Retina (tissue), 1 donor: ENCODE results near the gene KCTD6.

Experiments used
- DNase-seq: peaks from one replicate; pipeline ENCODE4 v3.0.0-alpha.2; 2016

The KCTD6 gene

DNA sequence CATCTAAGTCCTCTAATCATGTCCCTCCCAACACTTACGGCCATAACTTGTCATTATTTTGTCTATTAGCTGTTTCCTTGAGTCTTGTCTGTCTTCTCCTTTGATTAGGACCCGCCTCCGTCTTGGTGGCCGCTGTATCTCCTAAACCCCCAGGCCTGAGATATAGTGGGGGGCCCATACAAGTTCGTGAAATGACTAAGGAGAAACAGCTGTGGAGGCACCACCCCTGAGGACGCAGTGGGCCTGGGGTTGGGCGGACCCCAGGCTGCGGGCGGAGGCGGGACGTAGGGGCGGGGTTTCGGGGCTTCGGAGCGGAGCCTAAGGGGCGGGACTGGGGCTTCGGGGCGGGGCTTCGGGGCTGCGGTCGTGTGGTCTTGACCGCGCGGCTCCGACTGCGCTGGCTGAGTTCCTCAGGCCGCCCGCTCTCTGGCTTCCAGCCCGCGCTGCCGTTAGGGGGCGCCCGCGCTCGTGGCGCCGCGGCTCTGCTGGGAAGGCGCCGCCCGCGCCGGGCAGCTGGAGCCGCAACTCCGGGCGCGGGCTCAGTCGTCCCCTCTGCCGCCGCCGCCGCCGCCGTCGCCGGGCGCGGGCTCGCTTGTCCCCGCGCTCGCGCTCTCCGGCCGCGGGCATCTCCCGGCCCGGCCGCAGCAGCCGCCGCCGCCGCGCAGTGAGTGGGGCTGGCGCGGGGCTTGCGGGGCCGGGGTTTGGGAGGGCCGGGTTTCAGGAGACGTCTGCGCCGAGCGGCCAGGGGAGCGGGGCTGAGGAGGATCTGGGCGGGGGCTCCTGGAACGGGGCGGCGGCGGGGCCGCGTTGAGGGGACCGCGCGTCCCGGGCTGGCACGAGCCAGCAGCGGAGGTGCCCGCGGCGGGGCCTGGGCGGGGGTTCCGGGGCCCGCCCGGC, at the start of gene KCTD6:
TSS of gene KCTD6 (plus strand) at position 591 of the 897 bp plus-strand sequence. CDS start 6,660 bp downstream, outside the sequence.
- DNase-seq: peak; percentile 95

DNA sequence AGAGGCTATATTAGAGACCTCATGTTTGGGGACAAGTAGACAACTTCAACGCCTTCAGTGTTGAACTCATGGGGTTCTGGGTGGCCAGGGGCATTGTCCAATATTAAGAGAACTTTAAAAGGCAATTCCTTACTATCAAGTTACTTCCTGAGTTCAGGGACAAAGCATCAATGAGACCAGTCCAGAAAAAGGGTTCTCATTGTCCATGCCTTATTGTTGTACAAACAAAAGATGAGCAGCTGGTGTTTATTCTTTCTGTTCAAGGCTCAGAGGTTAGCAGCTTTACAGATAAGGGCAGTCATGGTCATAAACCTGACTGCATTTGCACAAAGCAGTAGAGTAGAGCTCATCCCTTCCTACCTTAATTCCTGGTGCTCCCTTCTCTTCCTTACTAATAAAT, 39.7 kb upstream of the KCTD6 start:
- DNase-seq: no peak

DNA sequence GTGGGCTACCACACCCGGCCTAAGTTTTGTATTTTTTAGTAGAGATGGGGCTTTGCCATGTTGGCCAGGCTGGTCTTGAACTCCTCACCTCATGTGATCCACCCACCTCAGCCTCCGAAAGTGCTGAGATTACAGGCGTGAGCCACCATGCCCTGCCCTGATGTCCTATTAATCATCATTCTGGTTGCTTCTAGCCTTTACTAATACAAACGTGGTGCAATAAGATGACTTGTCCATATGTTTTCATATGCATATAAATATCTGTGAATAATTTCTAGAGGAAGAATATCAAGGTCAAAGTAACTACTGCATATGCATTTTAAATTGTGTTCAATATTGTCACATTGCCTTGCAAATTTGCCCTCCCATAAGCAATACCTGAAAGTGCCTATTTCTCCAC, 32.7 kb upstream of the KCTD6 start:
- no peak for DNase-seq

DNA sequence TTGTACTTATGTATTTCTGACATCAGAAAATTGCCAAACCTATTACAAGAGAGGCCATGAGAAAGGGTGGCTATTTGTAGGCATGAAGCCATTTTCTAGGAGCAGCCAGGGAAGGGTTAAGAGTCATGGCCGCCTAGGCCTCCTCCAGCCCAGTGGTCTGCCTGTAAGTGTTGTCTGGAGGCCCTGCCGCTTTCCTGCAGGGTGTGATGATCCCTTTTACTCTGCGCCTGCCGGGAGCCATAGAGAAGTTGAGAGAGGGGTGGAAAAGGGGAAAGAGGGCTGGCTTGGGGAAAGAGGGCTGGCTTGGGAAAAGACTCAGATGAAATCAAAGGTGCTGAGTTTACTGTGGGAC, 29.1 kb upstream of the KCTD6 start:
- DNase-seq: no peak

DNA sequence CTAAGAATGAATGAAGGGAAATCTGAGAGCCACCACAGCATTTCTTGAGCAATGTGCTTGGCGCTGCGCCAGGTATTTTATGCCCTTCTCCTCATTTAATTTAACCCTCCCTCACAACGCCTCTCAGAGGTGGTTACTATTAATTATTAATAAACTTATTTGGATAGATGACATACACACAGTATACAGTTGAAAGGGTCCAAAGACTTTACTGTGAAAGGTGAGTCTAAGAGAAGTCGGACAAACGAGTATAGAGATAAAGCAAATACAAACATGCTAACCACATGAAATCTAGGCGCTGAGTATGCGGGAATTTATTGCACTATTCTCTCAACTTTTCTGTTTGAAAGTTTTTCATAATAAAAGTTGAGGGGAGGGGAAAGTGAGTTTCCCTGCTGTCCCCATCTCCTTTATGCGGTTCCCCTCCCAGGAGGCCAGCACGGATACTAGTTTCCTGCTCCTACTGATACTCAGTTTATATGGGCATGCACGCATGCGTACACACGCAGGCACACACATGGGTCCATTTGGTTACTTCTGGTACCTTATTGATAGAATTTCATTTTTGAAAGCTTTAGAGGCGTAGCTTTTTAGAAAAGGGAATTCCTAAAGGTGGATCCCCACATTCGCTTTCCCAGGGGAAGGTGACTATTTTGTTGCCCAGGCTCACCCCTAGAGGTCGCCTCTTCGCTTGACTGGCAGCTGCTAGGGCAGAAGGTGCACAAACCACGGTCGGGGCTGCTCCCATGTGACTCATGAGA, 28.5 kb upstream of the KCTD6 start:
- DNase-seq: peak; percentile 65

DNA sequence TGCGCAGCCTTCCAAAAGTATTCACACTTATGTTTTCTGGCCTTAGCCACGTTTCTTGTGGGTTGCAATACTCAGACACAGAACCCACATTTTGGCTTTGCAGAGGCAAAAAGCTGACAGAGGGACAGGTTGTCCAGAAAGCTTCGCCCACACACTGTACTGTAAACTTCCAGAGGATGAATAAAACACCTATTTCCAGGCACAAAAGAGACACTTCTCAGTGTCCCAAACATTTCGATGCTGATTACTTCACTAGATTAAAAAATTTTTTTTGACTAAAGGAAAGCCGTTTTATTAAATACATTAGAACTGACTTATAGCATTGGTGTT, 28.0 kb upstream of the KCTD6 start:
- no peak for DNase-seq

DNA sequence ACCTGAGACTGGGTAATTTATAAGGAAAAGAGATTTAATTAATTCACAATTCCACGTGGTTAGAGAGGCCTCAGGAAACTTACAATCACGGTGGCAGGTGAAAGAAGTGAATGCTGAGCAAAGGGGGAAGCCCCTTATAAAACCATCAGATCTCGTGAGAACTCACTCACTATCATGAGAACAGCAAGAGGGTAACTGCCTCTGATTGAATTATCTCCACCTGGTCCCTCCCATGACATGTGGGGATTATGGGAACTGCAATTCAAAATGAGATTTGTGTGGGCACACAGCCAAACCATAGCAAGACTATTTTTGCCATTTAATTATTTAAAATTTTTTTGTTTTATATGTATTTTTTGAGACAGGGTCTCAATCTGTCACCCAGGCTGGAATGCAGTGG, 27.0 kb upstream of the KCTD6 start:
- DNase-seq: no peak

DNA sequence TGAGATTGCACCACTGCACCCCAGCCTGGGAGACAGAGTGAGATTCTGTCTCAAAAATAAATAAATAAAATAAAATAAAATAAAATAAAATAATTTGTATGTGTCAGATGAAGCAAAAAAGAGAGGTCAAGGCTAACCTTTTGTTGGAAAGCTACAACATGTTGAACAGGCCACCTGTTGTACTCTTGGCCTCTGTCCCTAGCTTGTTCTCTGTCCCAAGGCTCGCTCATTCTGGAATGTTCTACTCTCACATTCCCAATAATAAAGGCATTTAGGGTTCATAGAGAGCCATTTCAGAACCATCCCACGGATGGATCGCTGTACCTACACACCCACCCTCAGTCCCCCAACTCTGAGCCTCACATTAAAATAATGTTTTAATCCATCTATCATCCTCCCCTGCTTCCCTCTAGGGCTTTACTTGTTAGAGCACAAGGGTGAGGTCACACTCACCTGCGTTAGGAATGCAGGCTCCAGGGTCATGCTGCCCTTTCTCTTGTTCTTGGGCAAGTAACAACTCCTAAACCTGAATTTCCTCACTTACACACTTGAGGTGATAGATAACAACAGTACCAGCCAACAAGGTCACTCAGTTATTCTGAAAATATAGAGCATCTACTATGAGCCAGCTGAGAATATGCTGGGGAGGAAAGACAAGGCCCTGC, 24.9 kb upstream of the KCTD6 start:
- DNase-seq: no peak

DNA sequence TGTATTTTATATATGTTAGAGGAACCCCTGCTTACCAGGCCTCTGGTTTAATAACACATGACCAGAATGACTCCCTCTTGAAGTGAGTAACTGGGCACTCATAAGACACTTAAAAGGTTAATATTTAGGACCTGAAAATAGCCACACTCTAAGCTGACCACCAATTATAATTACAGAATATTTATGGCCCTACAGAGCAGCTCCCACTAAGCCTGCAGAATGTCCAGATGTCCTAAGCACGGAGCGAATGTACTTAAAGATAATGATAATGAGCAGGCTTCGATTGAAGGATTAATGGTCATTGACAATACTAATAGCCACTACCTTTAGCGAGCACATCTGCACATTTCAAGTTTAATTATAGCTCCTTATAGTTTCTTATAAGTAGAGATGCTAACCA, 22.8 kb upstream of the KCTD6 start:
- DNase-seq: peak; percentile 3

DNA sequence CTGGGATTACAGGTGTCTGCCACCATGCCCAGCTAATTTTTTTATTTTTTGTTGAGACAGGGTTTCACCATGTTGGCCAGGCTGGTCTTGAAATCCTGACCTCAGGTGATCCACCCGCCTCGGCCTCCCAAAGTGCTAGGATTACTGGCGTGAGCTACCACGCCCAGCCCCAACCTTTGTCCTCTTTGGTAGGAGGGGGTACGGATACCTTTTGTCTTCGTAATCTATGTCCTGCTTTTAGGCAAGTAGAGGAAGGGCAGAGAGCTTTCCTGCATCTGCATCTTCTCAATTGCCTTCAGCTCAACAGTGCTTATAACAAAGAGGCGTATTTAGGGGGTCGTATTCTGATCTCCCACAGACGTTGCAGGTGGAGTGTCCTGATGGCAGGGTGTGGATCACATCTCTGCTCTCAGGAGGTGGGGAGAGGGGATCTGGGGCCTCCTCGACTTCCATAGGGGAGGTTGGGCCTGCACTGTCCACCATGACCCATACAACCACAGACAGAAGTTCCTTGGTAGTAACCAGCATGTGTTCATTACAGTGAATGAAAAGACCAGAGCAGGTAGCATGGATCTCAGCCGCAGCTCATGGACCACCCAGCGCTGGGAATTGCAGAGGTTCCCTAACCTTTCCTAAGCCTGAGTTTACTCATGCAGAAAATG, 21.4 kb upstream of the KCTD6 start:
- peak; percentile 39 for DNase-seq

DNA sequence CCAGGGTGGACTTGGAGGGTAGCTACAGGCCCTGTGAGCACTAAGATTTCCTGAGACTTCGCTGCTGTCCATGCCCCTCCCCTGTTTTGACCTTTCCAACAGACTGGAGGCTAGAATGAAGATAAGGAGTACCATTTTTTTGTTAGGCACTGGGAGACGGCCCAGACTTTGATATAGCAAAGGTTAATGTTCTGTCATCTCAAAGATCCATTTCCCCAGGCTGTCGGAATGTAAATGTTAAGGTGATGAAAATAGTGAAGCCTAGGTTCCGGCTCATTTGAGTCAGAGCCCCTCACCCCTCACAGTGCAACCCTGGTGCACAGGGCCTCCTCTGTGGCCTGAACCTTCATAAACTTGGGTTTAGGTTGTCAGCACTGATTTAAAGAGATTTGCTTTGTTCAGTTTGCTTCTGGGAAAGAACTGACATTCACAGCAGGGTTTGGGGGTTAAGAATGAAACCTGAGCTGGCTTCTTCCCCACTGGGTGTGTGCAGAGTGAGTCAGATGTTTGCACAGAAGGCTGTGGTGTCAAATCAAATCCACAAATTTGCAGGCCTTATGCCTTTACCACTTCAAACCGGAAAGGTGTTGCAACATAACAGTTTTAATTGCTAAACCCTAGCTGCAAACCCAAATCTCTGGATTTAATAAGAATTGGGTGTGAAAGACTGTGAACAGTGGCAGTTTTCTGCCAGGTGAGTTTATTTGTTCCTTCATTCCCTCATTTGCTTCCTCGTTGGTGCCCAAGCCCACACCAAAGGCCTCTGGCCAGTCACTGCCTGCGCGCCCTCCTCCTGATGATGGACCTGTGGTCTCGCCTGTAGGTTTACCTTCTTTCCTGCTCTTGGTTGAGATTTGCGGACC, 20.6 kb upstream of the KCTD6 start:
- DNase-seq: peak; percentile 42

DNA sequence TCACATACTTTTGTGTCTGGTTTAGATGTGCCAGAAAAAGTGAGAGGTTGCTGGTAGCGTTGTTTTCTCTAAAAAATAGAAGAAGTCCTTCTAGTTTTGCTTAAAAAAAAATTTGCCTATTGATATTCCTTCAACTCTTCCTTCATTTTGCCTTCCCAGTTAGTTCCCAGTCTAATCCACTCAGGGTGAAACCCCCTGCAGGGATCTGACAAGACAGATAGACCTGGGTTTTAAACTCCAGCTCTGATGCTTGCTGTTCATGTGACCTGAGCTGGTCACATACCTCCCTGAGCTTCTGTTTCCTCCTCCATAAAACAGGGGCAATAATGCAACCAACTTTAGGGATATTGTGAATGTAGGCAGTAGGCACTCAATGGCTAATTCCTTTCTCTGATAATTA, 18.6 kb upstream of the KCTD6 start:
- DNase-seq: no peak

DNA sequence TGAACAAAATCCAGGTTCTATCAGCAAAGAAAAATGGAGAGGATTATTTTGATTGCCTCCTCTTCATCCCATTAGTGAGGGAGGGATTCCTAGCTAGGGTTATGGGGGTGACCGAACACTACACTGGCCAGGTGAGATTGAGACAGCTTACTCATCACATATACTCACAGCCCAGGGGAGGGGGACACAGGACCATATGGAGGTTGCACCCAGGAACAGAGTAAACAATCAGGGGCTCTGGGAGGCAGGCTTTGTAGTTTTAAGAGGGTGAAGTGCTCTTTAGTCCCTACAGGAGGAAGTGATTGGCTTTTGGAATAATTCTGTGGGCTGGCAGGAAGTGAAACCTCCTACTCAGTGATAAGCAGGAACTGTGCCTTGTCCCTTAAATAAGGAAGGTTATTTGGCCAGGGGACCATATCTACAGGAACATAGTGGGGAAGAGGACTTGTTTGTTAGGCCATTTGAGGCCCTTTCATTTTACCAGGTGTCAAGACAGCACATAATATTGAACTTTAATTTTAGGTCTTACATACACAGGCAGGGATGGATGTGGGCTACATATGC, 17.5 kb upstream of the KCTD6 start:
- no peak for DNase-seq

DNA sequence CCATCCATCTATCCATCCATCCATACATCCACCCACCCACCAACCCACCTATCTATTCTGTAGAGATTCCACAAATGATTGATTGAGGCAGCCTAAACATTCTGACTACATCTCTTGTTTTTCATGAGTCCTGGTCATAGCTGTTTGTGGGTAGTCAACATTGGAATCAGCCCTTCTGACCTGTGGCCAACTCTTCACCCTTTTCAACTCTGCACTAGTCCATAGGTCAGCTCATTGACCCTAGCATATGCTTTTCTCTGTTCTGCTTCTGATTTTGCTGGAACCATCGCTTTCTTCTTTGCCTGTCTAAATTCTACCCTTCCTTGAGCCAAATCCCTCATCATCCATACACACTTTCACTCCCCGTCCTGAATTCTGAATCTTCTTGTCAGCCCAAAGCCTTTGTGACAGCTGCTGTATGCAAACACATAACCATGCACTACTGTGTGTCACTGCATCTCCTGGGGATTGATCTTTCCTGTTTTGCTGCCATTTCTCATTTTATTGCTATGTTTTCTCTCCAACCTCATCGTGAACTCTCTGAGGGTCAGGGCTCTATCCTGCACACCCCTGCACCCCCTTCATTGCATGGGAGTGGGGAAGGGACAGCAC, 16.8 kb upstream of the KCTD6 start:
- peak; percentile 7 for DNase-seq

DNA sequence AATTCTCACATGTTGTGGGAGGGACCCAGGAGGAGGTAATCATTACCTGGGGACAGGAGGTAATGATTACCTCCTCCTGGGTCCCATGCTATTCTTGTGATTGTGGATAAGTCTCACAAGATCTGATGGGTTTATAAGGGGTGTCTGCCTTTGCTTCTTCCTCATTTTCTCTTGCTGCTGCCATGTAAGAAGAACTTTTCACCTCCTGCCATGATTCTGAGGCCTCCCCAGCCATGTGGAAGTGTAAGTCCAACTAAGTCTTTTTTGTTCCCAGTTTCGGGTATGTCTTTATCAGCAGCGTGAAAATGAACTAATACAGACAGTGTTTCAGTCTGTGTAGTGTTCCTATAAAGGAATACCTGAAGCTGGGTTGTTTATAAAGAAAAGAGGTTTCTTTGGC, 13.1 kb upstream of the KCTD6 start:
- DNase-seq: no peak

DNA sequence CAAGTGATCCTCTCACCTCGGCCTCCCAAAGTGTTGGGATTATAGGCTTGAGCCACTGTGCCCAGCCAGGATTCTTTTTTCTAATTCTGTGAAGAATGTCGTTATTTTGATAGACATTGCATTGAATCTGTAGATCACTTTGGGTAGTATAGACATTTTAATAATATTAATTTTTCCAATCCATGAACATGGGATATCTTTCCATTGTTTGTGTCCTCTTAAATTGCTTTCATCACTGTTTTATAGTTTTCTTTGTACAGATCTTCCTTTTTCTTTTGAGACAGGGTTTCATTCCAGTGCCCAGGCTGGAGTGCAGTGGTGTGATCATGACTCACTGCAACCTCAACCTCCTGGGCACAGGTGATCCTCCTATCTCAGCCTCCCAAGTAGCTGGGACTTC, 11.6 kb upstream of the KCTD6 start:
- DNase-seq: no peak

DNA sequence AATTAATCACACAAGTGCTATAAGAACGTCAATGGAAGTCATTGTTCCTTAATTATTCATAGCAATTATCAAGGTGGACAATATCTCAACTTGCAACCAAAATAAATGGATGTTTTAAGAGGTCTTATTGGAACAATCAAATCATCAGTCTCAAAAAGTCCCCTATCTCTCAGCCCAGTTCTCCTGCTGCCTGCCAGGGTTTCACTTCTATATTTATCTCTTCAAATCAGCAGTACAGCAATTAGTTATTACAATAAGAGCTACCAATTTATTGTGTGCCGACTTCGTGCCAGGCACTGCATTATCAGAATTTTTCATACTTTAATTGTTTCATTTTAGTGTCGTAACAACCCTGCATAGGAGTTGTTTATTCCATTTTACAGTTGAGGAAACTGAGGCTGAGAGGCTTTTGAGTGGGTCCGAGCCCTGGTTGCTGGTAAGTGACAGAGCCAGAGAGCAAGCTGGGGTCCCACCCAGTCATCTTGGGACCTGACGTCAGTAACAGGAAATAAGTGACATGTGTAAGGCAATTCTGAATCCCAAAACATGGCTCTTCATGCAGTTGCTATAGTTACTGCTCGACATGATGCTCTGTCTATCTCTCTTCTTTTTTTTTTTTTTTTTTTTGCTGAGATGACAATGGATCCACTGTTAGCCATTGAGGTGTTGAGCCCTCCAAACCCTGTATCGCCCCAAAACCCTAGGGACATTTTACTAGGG, 8.8 kb upstream of the KCTD6 start:
- no peak for DNase-seq

DNA sequence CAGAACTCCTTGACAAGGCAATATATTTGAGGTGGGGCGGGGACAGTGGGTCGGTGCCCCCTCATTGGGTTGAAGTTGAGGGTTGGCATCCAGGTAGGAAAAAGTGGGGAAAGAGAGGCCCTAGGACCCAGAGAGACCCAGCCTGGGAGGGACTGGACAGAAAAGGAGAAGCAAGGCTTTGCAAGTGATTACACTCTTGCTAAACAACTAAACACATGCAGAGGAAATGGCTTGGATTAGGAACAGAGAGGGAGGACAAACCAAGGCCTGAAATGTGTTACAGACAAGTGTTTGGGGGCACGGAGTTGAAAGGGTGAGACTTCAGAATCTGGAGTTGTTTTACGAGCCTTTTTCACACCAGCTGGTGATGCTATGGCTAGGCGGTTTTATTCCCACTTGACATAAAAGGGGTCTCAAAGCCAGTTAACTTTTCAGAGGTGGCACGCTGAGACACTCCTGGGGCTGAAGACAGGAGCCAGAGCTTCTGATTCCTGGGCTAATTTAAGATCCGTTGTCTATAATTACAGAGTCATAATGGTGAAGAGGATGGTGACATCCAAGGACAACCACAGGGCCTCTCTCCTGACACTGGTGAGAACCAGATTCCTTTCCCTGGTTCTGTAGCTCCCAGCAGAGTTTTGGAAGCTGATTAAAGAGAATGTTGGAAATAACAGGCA, 7.7 kb upstream of the KCTD6 start:
- no peak for DNase-seq

DNA sequence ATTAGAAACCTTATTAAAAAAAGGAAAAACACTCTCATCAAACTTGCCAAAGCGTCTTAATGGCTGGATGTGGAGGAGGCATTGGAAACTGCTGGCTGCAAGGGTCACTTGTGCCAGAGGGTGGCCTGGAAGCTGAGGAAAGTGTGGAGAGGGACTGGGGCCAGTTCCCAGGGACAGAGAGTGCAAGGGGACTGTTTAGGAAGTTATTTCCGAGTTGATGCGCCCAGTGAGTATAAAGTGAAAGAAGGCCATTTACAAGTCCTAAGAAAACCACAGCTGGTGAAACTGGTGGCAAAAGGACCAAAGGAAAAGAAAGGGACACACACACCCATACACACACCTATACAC, 7.2 kb upstream of the KCTD6 start:
- DNase-seq: no peak

DNA sequence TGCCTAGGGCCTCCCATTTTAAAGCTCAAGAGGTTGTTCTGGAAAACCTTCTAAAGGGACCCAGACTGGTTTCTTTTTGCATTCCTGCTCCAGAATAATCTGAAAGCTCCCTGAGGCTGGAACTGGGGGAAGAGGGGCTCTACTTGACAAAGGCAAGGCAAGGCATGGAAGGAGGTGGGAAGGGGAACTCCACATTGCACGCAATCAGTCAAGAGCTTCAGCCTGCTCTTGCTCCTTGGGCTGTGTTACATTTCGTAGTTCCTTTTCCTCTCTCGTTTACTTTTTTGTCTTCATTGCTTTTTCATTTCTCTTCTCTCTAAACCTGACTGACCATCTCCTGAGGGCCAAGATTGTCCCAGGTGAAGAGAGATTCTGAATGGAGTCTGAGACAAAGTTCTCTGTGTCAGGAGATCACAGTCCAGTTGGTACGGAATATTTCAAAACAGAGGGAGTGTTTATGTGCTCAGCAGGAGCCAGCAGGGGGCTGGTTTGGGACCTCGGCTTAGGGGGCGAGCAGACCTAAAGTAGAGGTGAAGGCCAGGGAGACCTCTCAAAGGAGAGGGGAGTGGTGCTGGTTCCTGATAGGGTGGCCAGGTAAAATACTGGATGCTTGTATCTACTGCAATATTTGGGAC, 6.0 kb upstream of the KCTD6 start:
- DNase-seq: no peak
